NB4 (cell line): ENCODE data around the gene ABCC11.

Experiments
- DNase-seq: peaks from one replicate; pipeline ENCODE4 v3.0.0; 2010; ENCODE audit warnings: low read depth
- H3K4me3 ChIP-seq: one replicate; pipeline ENCODE4 v1.5.1; 2011; ENCODE audit warnings: mild to moderate bottlenecking, low read depth, low read length, moderate library complexity
- MAX ChIP-seq: IDR thresholded peaks from 2 replicates; pipeline ENCODE4 v1.6.1; 2011; ENCODE audit warnings: low read depth, low read length
- MYC ChIP-seq: IDR thresholded peaks from 2 replicates; pipeline ENCODE4 v1.6.1; 2011; ENCODE audit warnings: low read depth, low read length
- POLR2A ChIP-seq: IDR thresholded peaks from 2 replicates; pipeline ENCODE4 v1.6.1; 2011; ENCODE audit warnings: mild to moderate bottlenecking; ENCODE audit not compliant: insufficient read length; ENCODE audit errors: extremely low read depth
- TF ChIP-seq, protein P1 (sequence below): IDR thresholded peaks from one replicate; pipeline ENCODE4 v1.5.1; 2012; ENCODE audit warnings: low read depth, low read length

Gene ABCC11

DNA sequence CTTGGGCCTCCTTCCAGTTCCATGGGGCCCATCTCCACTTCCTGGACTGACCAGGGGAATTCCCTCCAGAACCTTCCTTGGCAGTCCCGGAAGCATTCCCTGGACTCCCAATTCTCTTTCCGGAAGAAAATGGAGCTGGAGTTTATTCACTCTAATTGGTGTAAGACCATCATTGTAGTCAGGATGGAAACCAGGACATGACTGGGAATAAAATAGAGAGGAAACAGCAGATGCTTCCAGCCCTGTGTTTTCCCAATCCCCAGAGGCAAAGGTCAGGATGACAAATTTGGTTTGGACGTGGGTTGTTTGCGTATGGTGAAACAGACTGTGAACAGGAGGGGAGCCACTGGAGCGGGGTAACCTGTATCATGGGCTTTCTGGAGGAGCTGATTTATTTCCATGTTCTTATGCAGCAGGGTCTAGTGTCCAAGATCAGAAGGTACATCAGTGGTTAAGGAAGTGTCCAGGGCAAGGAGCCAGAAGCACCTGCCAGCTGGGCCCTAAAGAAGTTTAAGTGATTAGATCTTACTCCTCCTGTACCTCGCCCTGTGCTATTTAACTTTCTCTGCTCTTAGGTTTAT lies 11.7 kb downstream of the ABCC11 start:
- TF ChIP-seq MAX (no peak), POLR2A (no peak), MYC (no peak)
- TF ChIP-seq, protein P1, sequence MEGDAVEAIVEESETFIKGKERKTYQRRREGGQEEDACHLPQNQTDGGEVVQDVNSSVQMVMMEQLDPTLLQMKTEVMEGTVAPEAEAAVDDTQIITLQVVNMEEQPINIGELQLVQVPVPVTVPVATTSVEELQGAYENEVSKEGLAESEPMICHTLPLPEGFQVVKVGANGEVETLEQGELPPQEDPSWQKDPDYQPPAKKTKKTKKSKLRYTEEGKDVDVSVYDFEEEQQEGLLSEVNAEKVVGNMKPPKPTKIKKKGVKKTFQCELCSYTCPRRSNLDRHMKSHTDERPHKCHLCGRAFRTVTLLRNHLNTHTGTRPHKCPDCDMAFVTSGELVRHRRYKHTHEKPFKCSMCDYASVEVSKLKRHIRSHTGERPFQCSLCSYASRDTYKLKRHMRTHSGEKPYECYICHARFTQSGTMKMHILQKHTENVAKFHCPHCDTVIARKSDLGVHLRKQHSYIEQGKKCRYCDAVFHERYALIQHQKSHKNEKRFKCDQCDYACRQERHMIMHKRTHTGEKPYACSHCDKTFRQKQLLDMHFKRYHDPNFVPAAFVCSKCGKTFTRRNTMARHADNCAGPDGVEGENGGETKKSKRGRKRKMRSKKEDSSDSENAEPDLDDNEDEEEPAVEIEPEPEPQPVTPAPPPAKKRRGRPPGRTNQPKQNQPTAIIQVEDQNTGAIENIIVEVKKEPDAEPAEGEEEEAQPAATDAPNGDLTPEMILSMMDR = no peak
- H3K4me3 ChIP-seq = no peak overlapping the region
- no peak for DNase-seq

- H3K4me3 ChIP-seq = no peak overlapping the region
- no peak for TF ChIP-seq POLR2A
- no peak for TF ChIP-seq MYC
- TF ChIP-seq MAX = no peak
- TF ChIP-seq, protein P1 = no peak
These were observed 12.2 kb downstream of the ABCC11 start for GRCh38 chr16:48235058-48235555.

DNA sequence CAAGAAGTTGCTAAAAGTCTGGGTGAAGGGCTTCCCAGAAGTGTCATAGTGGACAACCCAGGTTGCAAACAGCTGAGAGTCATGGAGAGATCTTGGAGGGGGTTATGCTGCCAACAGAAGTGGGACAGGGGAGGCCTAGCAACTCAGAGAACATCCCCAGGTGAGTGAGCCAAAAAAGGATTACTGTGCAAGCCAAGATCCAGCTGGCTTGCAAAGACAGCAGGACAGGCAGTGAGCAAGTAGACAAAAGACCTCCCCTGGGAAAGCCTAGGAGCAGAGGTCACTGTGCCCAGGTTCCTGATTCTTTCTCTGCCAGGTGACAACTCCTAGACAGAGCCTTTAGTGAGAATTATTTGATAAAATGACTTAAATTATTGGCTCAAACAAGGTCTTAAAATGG lies 12.7 kb downstream of the ABCC11 start:
- no peak for DNase-seq
- no peak overlapping the region for H3K4me3 ChIP-seq
- TF ChIP-seq POLR2A = no peak
- TF ChIP-seq MYC = no peak
- TF ChIP-seq, protein P1 = no peak
- TF ChIP-seq MAX = no peak

More at GRCh38 chr16:48235058-48235555, 12.2 kb downstream of the ABCC11 start:
- no peak for DNase-seq

GRCh38 chr16:48232493-48233040 lies 14.8 kb downstream of the ABCC11 start:
- H3K4me3 ChIP-seq = no peak overlapping the region
- no peak for DNase-seq
- TF ChIP-seq MAX (no peak), POLR2A (no peak)

DNA sequence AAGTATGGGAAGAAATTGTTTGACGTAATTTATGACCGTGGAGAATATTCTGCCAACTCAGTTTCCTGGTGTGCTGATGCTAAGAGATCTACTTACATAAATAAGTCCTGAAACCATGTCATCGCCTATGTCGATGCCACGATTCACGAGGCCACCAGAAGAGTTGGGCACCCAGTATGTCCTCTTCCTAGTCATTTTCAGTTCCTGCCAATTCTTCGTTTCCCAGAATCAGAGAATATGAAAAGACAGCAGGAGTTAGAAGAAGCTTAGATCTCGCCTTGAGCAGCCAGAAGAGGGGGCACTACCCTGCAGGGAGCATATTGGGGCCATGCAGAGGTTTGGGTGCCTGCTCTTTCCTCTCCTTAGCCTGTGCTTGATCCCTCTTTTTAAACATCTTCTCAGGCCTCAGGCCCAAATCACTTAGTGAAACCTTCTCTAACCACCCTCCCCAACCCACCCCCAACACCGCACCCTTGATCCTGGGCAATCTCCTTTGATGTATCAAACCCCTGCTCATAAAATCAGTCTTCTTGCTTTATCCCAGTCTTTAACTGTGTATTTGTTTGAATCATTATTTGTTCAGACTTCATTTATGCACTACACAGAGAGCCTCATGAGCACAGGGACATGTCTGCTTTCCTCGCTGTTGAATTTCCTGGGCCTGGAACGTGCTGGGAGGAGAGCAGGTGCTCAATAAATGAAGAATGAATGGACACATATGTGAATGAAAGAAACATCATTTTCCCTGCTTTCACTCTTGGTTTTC lies 15.4 kb downstream of the ABCC11 start:
- TF ChIP-seq MAX (no peak), POLR2A (no peak), MYC (no peak)
- TF ChIP-seq, protein P1 = peak; percentile 87
- DNase-seq = peak; percentile 64
- H3K4me3 ChIP-seq = no peak overlapping the region

DNA sequence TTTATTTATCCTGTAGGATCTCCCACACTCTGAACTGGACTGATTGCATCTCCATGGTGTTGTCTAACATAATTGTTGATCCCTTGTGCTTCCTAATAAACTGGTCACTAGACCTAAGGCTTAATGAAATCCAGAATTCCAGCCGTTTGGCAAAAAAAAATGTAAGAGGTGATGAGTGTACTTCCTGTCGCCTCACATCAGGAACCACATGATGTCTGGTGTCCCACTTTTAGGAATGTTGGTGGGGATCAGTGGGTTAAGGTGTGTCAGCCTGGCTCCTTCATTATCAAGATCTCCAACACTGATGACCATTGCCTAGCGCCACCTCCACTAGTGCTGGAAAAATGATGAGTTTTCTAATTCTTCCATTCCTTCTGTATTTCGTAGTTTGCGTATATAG lies 21.9 kb downstream of the ABCC11 start:
- no peak overlapping the region for H3K4me3 ChIP-seq
- TF ChIP-seq POLR2A (no peak), MYC (no peak), MAX (no peak)
- TF ChIP-seq, protein P1 = no peak
- DNase-seq = no peak
